A172 (cell line): ENCODE results near the gene TMPRSS11E. TPM values are rescaled to one million over a fixed set of nuclear protein-coding genes. Genes with fewer than 3 reads are reported as not detected.

Experiments
- total RNA-seq: library from RNA; depleted of rRNA; stranded (reverse); fragments of >200 nt; shearing (Covaris generic); gene quantifications from 2 replicates; pipeline ENCODE4 v1.2.3, GENCODE V29; 2014; rRNA removed

TMPRSS11E gene
- total RNA-seq, 1 experiment from 2014 or later = not detected

Other genes with a start within 250 kb of the TMPRSS11E start
- gene TMPRSS11B, start 201.8 kb upstream of the TMPRSS11E start, total RNA-seq = not detected in 2 replicates
- gene YTHDC1, start 97.4 kb upstream of the TMPRSS11E start, total RNA-seq = 41.2 and 70.9 TPM in 2 replicates
- not detected in 2 replicates for gene UGT2B17, start 128.9 kb downstream of the TMPRSS11E start, total RNA-seq
- gene UGT2B15, start 223.2 kb downstream of the TMPRSS11E start, total RNA-seq = not detected in 2 replicates